Measurements from ENCODE around the gene NAALAD2. TPM values are rescaled to one million over a fixed set of nuclear protein-coding genes. Genes with fewer than 3 reads are reported as not detected.

NAALAD2 gene
- total RNA-seq, 2 experiments from 2014 or later = not detected

- H3K9me3 ChIP-seq (ENCODE audit: control insufficient read depth in 1 of 2, insufficient read depth in 1 of 2, low read length in 2 of 2) = no peaks in the 10 kb centered on the region
These were observed 93.6 kb downstream of the NAALAD2 start for GRCh38 chr11:90228056-90228455.

GRCh38 chr11:90229791-90230190 lies 95.3 kb downstream of the NAALAD2 start:
- no peaks in the 10 kb centered on the region for H3K27me3 Mint-ChIP-seq
- Histone ChIP-seq H3K36me3 (ENCODE audit: insufficient read depth, low read length) (no peaks in the 10 kb centered on the region), H3K9me3 (ENCODE audit: control insufficient read depth in 1 of 2, insufficient read depth in 1 of 2, low read length in 2 of 2) (no peaks in the 10 kb centered on the region), H3K27me3 (ENCODE audit: control insufficient read depth in 1 of 2, insufficient read depth in 2 of 2, low read length in 2 of 2) (no peaks in the 10 kb centered on the region), H3K27ac (ENCODE audit: low read depth in 1 of 2, low read length in 2 of 2) (no peak overlapping the region), H3K4me1 (ENCODE audit: insufficient read depth, low read length) (no peaks in the 10 kb centered on the region), H3K4me3 (ENCODE audit: low read length) (no peak overlapping the region)
- intact Hi-C loops (cut with DNase I, micrococcal nuclease) = no loop called here
- no peak overlapping the region for H3K4me3 Mint-ChIP-seq
- CTCF ChIA-PET = no interaction called here
- H3K4me1 Mint-ChIP-seq (ENCODE audit: low read depth) = peaks cover 4% of the 10 kb centered on the region
- DNase-seq (no peak), ATAC-seq (ENCODE audit: poor library complexity) (no peak)
- POLR2A ChIA-PET = no interaction called here
- no peak for TF ChIP-seq CTCF (IDR thresholded peaks at IDR 0.05)
- H3K27ac Mint-ChIP-seq = no peak overlapping the region
- H3K9me3 Mint-ChIP-seq = no peaks in the 10 kb centered on the region
- H3K36me3 Mint-ChIP-seq (ENCODE audit: low read depth) = no peaks in the 10 kb centered on the region

More at GRCh38 chr11:90228056-90228455, 93.6 kb downstream of the NAALAD2 start:
- Mint-ChIP-seq H3K4me3 (peak overlapping the region; percentile 21), H3K36me3 (ENCODE audit: low read depth) (peaks cover 7% of the 10 kb centered on the region), H3K27ac (no peak overlapping the region), H3K9me3 (no peaks in the 10 kb centered on the region), H3K27me3 (no peaks in the 10 kb centered on the region), H3K4me1 (ENCODE audit: low read depth) (peaks cover 16% of the 10 kb centered on the region)
- ChIA-PET POLR2A (no interaction called here), CTCF (interaction anchor here (1.1 kb wide), 1 partner anchor 23 kb away, joined by 3 read pairs; no protein-coding TSS in a partner anchor)
- Histone ChIP-seq H3K4me1 (ENCODE audit: insufficient read depth, low read length) (no peaks in the 10 kb centered on the region), H3K27me3 (ENCODE audit: control insufficient read depth in 1 of 2, insufficient read depth in 2 of 2, low read length in 2 of 2) (no peaks in the 10 kb centered on the region), H3K27ac (ENCODE audit: low read depth in 1 of 2, low read length in 2 of 2) (no peak overlapping the region), H3K36me3 (ENCODE audit: insufficient read depth, low read length) (no peaks in the 10 kb centered on the region), H3K4me3 (ENCODE audit: low read length) (no peak overlapping the region)
- ATAC-seq (ENCODE audit: poor library complexity) (no peak), DNase-seq (no peak)
- no peak for TF ChIP-seq CTCF (IDR thresholded peaks at IDR 0.05)
- intact Hi-C loops (cut with DNase I, micrococcal nuclease) = no loop called here

- TF ChIP-seq CTCF (IDR thresholded peaks at IDR 0.05) = no peak
- Histone ChIP-seq H3K4me1 (ENCODE audit: insufficient read depth, low read length) (no peaks in the 10 kb centered on the region), H3K36me3 (ENCODE audit: insufficient read depth, low read length) (no peaks in the 10 kb centered on the region), H3K9me3 (ENCODE audit: control insufficient read depth in 1 of 2, insufficient read depth in 1 of 2, low read length in 2 of 2) (no peaks in the 10 kb centered on the region), H3K27me3 (ENCODE audit: control insufficient read depth in 1 of 2, insufficient read depth in 2 of 2, low read length in 2 of 2) (no peaks in the 10 kb centered on the region), H3K27ac (ENCODE audit: low read depth in 1 of 2, low read length in 2 of 2) (no peak overlapping the region), H3K4me3 (ENCODE audit: low read length) (no peak overlapping the region)
- CTCF ChIA-PET = no interaction called here
- Mint-ChIP-seq H3K9me3 (no peaks in the 10 kb centered on the region), H3K36me3 (ENCODE audit: low read depth) (no peaks in the 10 kb centered on the region), H3K27me3 (no peaks in the 10 kb centered on the region), H3K27ac (no peak overlapping the region), H3K4me1 (ENCODE audit: low read depth) (no peaks in the 10 kb centered on the region), H3K4me3 (no peak overlapping the region)
- POLR2A ChIA-PET = interaction anchor here (0.9 kb wide), 1 partner anchor 12 kb away, joined by 3 read pairs; the partner anchor contains the start of gene CHORDC1
- DNase-seq = no peak
- intact Hi-C loops (cut with DNase I, micrococcal nuclease) = no loop called here
- no peak for ATAC-seq (ENCODE audit: poor library complexity)
These were observed 100.5 kb downstream of the NAALAD2 start for GRCh38 chr11:90234977-90235376.

Data from CD4-positive, alpha-beta T cell (primary cell).